DND-41 (cell line): ENCODE measurements around the gene KRT1.

Experiments
- ATAC-seq: fragments of 200-7000 bp; cut with Tn5 transposase; 3 replicates; pipeline ENCODE4 v1.9.1; 2021; ENCODE audit warnings: low read depth; ENCODE audit not compliant: insufficient read depth
- DNase-seq: peaks from one replicate; pipeline ENCODE4 v3.0.0-alpha.2; 2020
- H2AFZ ChIP-seq: 2 replicates; pipeline ENCODE4 v1.6.0; 2012; ENCODE audit warnings: low read depth, low read length
- H3K27ac ChIP-seq: 2 replicates; pipeline ENCODE4 v1.5.1; 2012; ENCODE audit warnings: low read length, inconsistent platforms
- H3K27me3 ChIP-seq: fragments of 200-600 bp; sonication (generic); 2 replicates; pipeline ENCODE4 v1.6.0; 2012; ENCODE audit warnings: low read length, mild to moderate bottlenecking, inconsistent platforms; ENCODE audit not compliant: insufficient read depth, poor library complexity
- H3K36me3 ChIP-seq: 2 replicates; pipeline ENCODE4 v1.5.1; 2012; ENCODE audit warnings: low read length, inconsistent platforms; ENCODE audit not compliant: insufficient read depth
- H3K4me1 ChIP-seq: 2 replicates; pipeline ENCODE4 v1.5.1; 2012; ENCODE audit warnings: mild to moderate bottlenecking, low read length; ENCODE audit not compliant: insufficient read depth
- H3K4me2 ChIP-seq: 2 replicates; pipeline ENCODE4 v1.6.0; 2012; ENCODE audit warnings: mild to moderate bottlenecking, moderate library complexity, low read length, inconsistent platforms; ENCODE audit not compliant: insufficient read depth
- H3K4me3 ChIP-seq, 2 experiments: fragments of 200-600 bp in 1 of 2; shearing (Covaris generic) in 1 of 2; 2 replicates each; pipeline ENCODE4 v1.5.1; 2012 to 2016; ENCODE audit warnings: inconsistent platforms in 2 of 2, low read length in 2 of 2, mild to moderate bottlenecking in 2 of 2, low read depth in 1 of 2, moderate library complexity in 1 of 2
- H3K79me2 ChIP-seq: 2 replicates; pipeline ENCODE4 v1.6.0; 2012; ENCODE audit warnings: low read length, inconsistent platforms; ENCODE audit not compliant: insufficient read depth
- H3K9ac ChIP-seq: 2 replicates; pipeline ENCODE4 v1.6.0; 2012; ENCODE audit warnings: low read depth, mild to moderate bottlenecking, inconsistent platforms, low read length, moderate library complexity
- H3K9me3 ChIP-seq: 2 replicates; pipeline ENCODE4 v1.5.1; 2012; ENCODE audit warnings: low read length, moderate library complexity, mild to moderate bottlenecking, inconsistent platforms; ENCODE audit not compliant: insufficient read depth, severe bottlenecking
- H4K20me1 ChIP-seq: 2 replicates; pipeline ENCODE4 v1.6.0; 2012; ENCODE audit warnings: low read length; ENCODE audit not compliant: insufficient read depth
- CTCF ChIP-seq: IDR thresholded peaks from 2 replicates; pipeline ENCODE4 v1.5.1; 2012; ENCODE audit warnings: borderline replicate concordance, low read length, moderate library complexity, mild to moderate bottlenecking; ENCODE audit not compliant: poor library complexity, severe bottlenecking; ENCODE audit errors: extremely low read depth
- EZH2 ChIP-seq: IDR thresholded peaks from 3 replicates; pipeline ENCODE4 v1.6.1; 2012; ENCODE audit warnings: borderline replicate concordance, low read depth, mild to moderate bottlenecking, moderate library complexity, low read length, inconsistent platforms; ENCODE audit not compliant: severe bottlenecking

The KRT1 gene

GRCh38 chr12:52649066-52649465 is 31.1 kb downstream of the KRT1 start:
- Histone ChIP-seq H3K27me3 (peaks cover 18% of the 10 kb centered on the region), H3K4me1 (no peaks in the 10 kb centered on the region), H3K9me3 (no peaks in the 10 kb centered on the region), H2AFZ (no peak overlapping the region), H3K27ac (no peak overlapping the region), H3K4me3 (no peak overlapping the region), H3K36me3 (no peaks in the 10 kb centered on the region), H3K9ac (no peak overlapping the region), H3K79me2 (no peaks in the 10 kb centered on the region), H3K4me2 (no peak overlapping the region), H4K20me1 (no peaks in the 10 kb centered on the region)
- TF ChIP-seq CTCF = no peak
- no peak for TF ChIP-seq EZH2
- no peak for DNase-seq
- ATAC-seq = no peak

GRCh38 chr12:52648012-52648550 is 32.1 kb downstream of the KRT1 start:
- H2AFZ ChIP-seq = no peak overlapping the region
- no peak overlapping the region for H3K4me3 ChIP-seq
- peaks cover 3% of the 10 kb centered on the region for H4K20me1 ChIP-seq
- H3K27me3 ChIP-seq = peaks cover 25% of the 10 kb centered on the region
- H3K4me1 ChIP-seq = no peaks in the 10 kb centered on the region
- ATAC-seq = no peak
- no peak overlapping the region for H3K4me2 ChIP-seq
- no peak overlapping the region for H3K27ac ChIP-seq
- H3K9me3 ChIP-seq = no peaks in the 10 kb centered on the region
- no peak overlapping the region for H3K9ac ChIP-seq
- TF ChIP-seq CTCF (no peak), EZH2 (no peak)
- H3K79me2 ChIP-seq = no peaks in the 10 kb centered on the region
- no peak for DNase-seq
- no peaks in the 10 kb centered on the region for H3K36me3 ChIP-seq

GRCh38 chr12:52647601-52648000 is 32.6 kb downstream of the KRT1 start:
- peaks cover 25% of the 10 kb centered on the region for H3K27me3 ChIP-seq
- no peaks in the 10 kb centered on the region for H3K36me3 ChIP-seq

More at GRCh38 chr12:52647601-52648000, 32.6 kb downstream of the KRT1 start:
- DNase-seq = no peak
- H2AFZ ChIP-seq = no peak overlapping the region
- no peak for TF ChIP-seq EZH2
- no peak for TF ChIP-seq CTCF
- no peaks in the 10 kb centered on the region for H3K4me1 ChIP-seq
- H3K79me2 ChIP-seq = no peaks in the 10 kb centered on the region
- no peak for ATAC-seq
- H3K4me2 ChIP-seq = no peak overlapping the region
- no peaks in the 10 kb centered on the region for H3K9me3 ChIP-seq
- H3K9ac ChIP-seq = no peak overlapping the region
- no peak overlapping the region for H3K27ac ChIP-seq
- H3K4me3 ChIP-seq = no peak overlapping the region
- peaks cover 3% of the 10 kb centered on the region for H4K20me1 ChIP-seq
